Germinal center (tissue), 1 donor: Measurements from ENCODE around the gene ZNF48.
"Not testable (repeated sequence)": the region's sequence is repeated elsewhere in the genome, so short reads cannot be mapped to it uniquely, and the experiment has no call there.

ENCODE experiments used
- DNase-seq: peaks from one replicate; pipeline ENCODE4 v3.0.0; 2012; ENCODE audit warnings: mixed read lengths, low spot score

ZNF48 gene

DNA sequence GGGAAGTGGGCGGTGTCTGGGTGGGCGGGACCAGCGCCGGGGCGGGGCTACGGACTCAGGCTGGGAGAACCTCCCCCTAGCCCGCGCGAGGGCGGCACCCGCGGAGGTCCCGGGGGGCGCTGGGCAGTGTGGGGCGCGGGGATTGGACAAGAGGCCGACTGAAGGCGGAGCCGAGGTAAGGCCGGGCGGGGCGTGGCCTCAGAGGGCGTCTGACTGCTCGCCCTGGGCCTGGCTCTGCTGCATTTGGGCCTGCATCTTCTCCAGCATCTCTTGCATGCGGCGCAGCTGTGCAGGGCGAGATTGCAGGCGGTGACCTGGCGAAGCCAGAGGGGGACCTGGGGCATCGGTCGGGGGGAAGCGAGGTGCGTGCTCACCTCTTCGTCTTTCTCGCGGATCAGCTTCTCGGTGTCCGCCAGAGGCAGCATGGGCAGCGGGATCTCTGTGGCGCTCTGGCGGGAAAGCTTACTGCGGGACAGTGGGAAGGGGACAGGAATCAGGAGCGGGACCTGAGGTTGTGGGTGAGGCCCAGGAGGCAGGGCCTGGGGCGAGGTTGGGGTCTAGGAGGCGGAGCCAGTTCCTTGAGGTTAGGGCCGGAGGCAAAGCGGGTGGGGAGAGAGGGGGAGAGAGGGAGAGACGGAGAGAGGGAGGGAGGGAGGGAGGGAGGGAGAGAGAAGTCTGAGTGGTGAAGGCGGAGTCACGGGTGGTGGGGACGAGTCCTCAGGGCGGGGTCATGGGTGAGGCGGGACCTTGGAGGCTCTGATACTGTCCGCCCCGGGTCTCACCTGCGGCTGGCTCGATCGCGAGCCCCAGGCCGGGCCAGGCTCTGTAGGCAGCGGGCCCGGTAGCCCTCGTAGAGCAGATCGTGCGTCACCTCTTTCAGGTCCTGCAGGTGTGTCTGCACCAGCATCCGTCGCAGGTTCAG, 16.7 kb upstream of the ZNF48 start:
- peak; percentile 99 for DNase-seq

DNA sequence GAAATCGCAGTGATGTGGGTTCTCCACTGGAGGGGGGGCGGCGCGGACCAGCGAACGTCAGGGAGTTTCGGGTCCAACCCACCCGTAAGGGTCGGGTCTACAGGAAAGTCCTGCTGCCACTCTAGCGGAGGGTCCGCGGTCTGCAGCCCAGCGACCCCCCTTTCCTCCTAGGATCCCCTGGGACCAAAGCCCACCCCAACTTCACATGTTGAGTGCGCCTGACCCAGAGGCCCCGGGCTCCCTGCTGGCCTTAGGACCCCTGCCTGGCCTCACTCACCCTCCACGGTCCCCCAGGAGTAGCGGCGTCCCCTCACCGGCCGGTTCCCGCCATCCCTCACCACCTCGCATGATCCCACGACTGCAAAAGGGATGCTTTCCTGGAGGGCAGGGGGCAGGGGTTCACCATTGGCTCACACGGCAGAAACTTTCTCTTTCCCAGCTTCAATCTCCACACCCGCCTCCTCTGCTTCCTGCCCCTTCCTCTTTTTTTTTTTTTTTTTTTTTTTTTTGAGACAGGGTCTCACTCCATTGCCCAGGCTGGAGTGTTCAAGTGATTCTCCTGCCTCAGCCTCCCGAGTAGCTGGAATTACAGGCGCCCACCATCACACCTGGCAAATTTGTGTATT, 15.9 kb upstream of the ZNF48 start:
- no peak for DNase-seq

GRCh38 chr16:30380072-30380802, 15.0 kb upstream of the ZNF48 start:
- no peak for DNase-seq

GRCh38 chr16:30380803-30381208, 14.4 kb upstream of the ZNF48 start:
- DNase-seq: no peak

- no peak for DNase-seq
These were observed 13.8 kb upstream of the ZNF48 start for GRCh38 chr16:30381291-30382041.

GRCh38 chr16:30382111-30382881, 12.9 kb upstream of the ZNF48 start, which contains the start of gene SEPTIN1:
SEPTIN1 (minus strand) TSS chr16:30382561; CDS start chr16:30382542, 19 bp downstream.
- DNase-seq: peak; percentile 59

DNA sequence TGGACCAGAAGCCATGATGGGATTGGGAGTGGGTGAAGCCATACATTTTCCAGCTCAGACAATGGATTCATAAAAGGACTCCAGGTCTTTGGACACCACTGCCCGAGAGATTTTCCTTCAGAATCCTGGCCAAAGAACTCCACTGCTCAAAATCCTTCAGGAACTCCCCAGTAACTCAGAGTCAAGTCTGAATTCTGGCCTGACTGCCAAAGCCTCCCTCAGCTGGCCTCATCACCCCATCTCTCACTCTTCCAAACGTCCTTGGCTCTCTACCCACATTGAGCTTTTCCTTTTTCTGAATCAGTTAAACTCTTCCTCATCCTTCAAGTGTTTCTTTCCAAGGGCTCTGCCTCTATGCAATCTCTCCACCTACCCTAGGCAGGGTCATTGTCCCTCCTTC, 11.7 kb upstream of the ZNF48 start:
- no peak for DNase-seq

GRCh38 chr16:30394592-30395154, 547 bp upstream of the ZNF48 start:
- no peak for DNase-seq

DNA sequence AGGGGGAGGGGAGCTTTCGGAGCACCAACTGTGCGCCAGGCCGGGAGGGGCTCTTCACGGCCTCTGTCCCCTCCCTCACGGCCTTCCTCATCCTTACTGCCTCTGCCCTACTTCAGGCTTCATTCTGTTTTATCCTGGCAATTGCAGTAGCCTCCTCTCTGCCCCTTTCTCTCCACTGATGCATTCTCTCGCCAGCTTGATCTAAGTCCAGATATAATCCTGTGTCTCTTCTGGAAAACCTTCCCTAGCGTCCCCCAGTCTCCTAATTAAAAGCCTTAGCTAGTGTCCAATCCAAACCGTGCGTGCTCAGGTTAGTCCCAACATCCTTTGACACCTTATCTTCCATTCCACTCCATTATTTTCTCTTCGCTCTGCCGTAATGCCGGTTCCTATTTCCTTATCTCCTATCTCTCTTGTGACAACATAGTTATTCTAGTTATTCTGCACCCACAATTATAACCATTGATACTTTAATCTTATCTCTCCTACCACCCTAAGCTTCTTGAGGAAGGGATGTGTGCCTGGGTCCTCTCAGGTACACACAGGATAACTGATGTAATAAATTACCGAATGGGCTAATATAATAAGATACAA, 869 bp downstream of the ZNF48 start:
- no peak for DNase-seq

- DNase-seq: not testable (repeated sequence)
These were observed 1.4 kb downstream of the ZNF48 start for GRCh38 chr16:30396627-30397026.

DNA sequence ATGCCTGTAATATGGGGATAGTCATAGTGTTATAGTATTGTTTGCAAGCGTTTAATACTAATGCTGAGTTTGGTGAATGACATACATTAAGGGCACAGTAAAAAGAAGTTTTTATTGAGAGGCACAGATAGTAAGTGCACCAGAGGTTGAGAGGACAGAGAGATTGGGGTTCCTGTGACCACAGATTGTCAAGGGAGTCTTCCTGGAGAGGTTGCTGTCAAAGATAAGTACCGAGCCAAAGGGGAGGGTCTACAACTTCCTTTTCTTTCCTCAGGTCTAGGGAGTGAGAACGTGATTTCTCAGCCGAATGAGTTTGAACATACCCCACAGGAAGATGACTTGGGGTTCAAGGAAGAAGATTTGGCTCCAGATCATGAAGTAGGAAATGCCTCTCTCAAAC, 1.8 kb downstream of the ZNF48 start:
- DNase-seq: no peak

GRCh38 chr16:30397776-30398660, 2.8 kb downstream of the ZNF48 start:
- DNase-seq: no peak

- DNase-seq: no peak
These were observed 3.6 kb downstream of the ZNF48 start for GRCh38 chr16:30398661-30399434.

- no peak for DNase-seq
These were observed 4.4 kb downstream of the ZNF48 start for GRCh38 chr16:30399435-30400186.

DNA sequence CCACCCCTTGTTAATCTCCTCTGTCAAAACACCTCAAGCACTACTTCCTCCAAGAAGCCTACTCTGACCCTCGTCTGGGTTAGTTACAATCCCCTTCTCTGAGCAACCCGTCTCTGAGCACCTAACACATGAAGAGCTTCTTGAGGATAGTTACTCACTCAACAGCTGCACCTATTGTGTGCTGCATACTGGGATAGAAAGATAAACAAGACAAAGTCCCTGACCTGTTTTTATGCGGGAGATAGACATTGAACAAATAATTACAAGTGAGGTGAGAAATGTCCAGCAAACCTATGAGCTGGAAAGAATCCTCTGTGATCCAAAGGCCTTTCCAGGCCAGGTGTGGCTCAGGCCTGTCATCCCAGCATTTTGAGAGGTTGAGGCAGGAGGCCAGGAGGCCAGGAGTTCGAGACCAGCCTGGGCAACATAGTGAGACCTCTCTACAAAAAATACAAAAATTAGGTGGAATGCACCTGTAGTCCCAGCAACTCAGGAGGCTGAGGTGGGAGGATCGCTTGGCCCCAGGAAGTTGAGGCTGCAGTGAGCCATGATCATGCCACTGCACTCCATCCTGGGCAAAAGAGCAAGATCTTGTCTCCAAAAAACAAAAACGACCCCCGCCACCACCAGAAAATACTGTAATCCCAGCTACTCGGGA, 6.7 kb downstream of the ZNF48 start:
- DNase-seq: no peak

DNA sequence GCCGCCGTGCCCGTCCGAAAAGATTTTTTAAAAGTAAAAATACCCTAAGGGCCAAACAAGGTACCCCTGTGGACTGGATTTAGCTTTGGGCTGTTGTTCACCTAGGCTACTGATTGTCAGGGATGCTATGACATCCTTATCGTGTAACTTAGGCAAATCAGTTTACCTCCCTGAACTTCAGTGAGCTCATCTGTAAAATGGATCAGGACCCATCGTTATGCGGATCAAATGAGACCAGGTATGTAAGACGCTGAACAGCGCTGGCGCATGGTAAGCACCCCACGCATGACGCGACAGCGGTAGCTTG, 11.5 kb downstream of the ZNF48 start:
- DNase-seq: no peak

- DNase-seq: peak; percentile 90
These were observed 12.0 kb downstream of the ZNF48 start, which contains the start of gene ZNF771 for GRCh38 chr16:30407102-30407803. ZNF771 (plus strand) TSS chr16:30407606; CDS start chr16:30408054, 448 bp downstream.
